Activated naive CD8-positive, alpha-beta T cell treated with anti-CD3 and anti-CD28 coated beads, Interleukin-2, amount 50 U/mL, for 24 hours (primary cell): Measurements from ENCODE around the gene SLC8A3.
A peak's percentile ranks its signal among the peaks of the same experiment; 100 is the strongest.
"Not testable (repeated sequence)": the region's sequence is repeated elsewhere in the genome, so short reads cannot be mapped to it uniquely, and the experiment has no call there.

Source experiments
- ATAC-seq: fragments of 150-1000 bp; cut with Tn5 transposase; one replicate; pipeline ENCODE4 v1.10.0; 2021
- DNase-seq: peaks from one replicate; pipeline ENCODE4 v3.0.0; 2021
- H3K27ac Mint-ChIP-seq: one replicate; pipeline ENCODE4 v1.8.0; 2021; ENCODE audit warnings: mild to moderate bottlenecking, mixed read lengths
- H3K27me3 Mint-ChIP-seq: one replicate; pipeline ENCODE4 v1.8.0; 2021; ENCODE audit warnings: mixed read lengths
- H3K36me3 Mint-ChIP-seq: one replicate; pipeline ENCODE4 v1.8.0; 2021; ENCODE audit warnings: low read depth, mixed read lengths
- H3K4me1 Mint-ChIP-seq: one replicate; pipeline ENCODE4 v1.8.0; 2021; ENCODE audit warnings: mixed read lengths
- H3K4me3 Mint-ChIP-seq: one replicate; pipeline ENCODE4 v1.8.0; 2021; ENCODE audit warnings: mild to moderate bottlenecking, moderate library complexity, mixed read lengths
- H3K9me3 Mint-ChIP-seq: one replicate; pipeline ENCODE4 v1.8.0; 2021; ENCODE audit warnings: mixed read lengths

SLC8A3 gene, protein sequence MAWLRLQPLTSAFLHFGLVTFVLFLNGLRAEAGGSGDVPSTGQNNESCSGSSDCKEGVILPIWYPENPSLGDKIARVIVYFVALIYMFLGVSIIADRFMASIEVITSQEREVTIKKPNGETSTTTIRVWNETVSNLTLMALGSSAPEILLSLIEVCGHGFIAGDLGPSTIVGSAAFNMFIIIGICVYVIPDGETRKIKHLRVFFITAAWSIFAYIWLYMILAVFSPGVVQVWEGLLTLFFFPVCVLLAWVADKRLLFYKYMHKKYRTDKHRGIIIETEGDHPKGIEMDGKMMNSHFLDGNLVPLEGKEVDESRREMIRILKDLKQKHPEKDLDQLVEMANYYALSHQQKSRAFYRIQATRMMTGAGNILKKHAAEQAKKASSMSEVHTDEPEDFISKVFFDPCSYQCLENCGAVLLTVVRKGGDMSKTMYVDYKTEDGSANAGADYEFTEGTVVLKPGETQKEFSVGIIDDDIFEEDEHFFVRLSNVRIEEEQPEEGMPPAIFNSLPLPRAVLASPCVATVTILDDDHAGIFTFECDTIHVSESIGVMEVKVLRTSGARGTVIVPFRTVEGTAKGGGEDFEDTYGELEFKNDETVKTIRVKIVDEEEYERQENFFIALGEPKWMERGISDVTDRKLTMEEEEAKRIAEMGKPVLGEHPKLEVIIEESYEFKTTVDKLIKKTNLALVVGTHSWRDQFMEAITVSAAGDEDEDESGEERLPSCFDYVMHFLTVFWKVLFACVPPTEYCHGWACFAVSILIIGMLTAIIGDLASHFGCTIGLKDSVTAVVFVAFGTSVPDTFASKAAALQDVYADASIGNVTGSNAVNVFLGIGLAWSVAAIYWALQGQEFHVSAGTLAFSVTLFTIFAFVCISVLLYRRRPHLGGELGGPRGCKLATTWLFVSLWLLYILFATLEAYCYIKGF

DNA sequence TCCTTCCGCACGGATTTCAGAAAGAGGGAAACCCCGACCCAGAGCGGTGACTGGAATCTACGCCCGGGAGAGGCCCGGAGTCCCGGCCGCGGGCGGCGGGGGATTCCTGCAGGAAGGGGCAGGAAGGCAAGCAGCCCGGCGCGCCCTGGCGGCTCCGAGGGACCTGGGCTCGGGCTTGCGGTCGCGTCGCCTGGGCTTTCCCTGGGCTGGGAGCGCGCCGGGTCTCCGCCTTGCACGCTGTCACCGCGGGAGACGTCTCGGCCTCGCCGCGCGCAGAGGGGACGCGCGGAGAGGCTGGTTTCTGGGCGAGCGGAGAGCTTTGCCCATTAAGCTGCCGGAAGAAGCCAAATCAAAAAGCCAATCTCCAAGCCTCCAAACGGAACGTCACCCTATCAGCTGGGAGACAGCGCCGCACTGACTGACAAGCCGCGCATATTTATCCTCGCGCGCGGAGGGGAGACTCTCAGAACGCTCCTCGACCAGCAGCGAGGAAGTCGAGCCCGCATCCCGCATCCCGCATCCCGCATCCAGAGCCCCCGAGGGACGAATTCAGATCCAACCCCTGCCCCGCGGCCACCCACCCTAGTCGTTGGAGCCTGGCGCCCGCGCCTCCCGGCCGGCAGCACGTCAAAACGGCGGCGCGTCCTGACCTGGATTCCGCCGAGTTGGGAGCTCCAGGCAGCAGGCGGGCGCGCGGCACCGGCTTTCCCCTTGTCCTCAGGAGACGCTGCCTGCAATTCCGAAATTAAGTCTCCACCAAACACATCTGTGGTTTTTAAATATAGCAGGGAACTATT lies at the start of gene SLC8A3:
Gene SLC8A3 (minus strand): TSS at position 293 of the 797 bp plus-strand sequence. CDS start 20,529 bp downstream, outside the sequence.
- Mint-ChIP-seq H3K4me3 (peak within 1 kb of the TSS; percentile 89), H3K36me3 (no peaks in the 10 kb centered on the region), H3K27me3 (peaks cover 62% of the 10 kb centered on the region), H3K27ac (peak within 1 kb of the TSS; percentile 81), H3K9me3 (no peaks in the 10 kb centered on the region), H3K4me1 (peaks cover 27% of the 10 kb centered on the region)
- ATAC-seq (peak; percentile 51), DNase-seq (peak; percentile 56)

DNA sequence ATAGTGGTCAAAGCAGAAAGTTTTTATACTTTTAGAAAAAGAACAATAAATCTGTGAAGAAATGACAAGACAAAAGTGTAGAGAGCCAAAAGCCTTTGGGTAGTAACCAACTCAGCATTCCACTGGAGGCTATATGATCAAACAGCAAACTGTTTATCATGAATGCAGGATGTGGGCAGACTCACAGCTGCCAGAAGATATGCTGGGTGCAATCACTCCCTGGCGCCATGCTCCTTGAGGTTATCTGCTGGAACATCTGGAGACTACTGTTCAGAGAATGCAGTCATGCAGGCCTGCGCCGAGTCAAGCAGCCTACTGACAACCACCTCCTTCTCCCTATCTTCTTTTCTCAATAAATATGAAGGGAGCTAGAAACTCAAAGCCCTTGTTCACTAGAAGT lies 49.0 kb upstream of the SLC8A3 start:
- H3K27ac Mint-ChIP-seq = no peak overlapping the region
- no peaks in the 10 kb centered on the region for H3K4me1 Mint-ChIP-seq
- peaks cover 25% of the 10 kb centered on the region for H3K27me3 Mint-ChIP-seq
- no peaks in the 10 kb centered on the region for H3K36me3 Mint-ChIP-seq
- peaks cover 4% of the 10 kb centered on the region for H3K9me3 Mint-ChIP-seq
- ATAC-seq (no peak), DNase-seq (no peak)
- H3K4me3 Mint-ChIP-seq = no peak overlapping the region

DNA sequence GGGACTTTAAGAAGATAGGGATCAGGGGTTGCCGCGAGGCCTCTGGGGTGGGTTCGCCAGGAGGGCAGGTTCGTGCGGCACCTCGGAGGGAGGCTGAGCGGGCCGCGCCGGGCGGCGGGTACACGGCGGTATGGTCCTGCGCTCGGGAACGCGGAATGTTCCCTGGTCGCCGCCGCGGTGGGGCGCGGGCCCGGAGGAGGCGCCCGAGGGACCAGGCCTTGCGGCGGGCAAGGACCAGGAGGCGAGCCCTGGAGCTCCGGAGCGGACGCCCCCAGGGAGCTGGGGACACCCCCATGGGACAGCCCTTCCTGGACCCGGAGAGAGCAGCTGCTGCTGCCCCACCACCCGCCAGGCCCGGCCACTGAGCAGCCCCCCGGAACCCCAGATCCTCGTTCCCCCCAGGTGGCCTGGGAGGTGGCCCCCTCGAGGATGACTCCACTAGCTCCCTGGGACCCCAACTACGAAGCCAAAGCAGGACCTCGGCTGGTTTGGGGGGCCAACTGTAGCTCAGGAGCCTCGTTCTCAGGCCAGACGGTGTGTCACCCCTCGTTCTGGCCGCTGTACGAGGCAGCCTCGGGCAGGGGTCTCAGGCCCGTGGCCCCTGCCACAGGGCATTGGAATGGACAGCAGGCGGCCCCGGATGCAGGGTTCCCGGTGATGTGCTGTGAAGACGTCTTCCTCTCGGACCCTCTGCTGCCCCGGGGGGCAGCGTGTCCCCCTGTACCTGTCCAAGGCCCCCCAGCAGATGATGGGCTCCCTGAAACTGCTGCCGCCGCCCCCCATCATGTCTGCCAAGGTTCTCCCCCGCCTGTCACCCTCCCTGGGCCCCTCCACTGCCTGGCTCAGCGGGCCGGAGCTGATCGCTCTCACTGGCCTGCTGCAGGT lies 45.6 kb upstream of the SLC8A3 start:
- Mint-ChIP-seq H3K27ac (no peak overlapping the region), H3K9me3 (no peaks in the 10 kb centered on the region), H3K36me3 (no peaks in the 10 kb centered on the region), H3K4me3 (no peak overlapping the region), H3K27me3 (peaks cover 16% of the 10 kb centered on the region), H3K4me1 (no peaks in the 10 kb centered on the region)
- DNase-seq (no peak), ATAC-seq (no peak)

DNA sequence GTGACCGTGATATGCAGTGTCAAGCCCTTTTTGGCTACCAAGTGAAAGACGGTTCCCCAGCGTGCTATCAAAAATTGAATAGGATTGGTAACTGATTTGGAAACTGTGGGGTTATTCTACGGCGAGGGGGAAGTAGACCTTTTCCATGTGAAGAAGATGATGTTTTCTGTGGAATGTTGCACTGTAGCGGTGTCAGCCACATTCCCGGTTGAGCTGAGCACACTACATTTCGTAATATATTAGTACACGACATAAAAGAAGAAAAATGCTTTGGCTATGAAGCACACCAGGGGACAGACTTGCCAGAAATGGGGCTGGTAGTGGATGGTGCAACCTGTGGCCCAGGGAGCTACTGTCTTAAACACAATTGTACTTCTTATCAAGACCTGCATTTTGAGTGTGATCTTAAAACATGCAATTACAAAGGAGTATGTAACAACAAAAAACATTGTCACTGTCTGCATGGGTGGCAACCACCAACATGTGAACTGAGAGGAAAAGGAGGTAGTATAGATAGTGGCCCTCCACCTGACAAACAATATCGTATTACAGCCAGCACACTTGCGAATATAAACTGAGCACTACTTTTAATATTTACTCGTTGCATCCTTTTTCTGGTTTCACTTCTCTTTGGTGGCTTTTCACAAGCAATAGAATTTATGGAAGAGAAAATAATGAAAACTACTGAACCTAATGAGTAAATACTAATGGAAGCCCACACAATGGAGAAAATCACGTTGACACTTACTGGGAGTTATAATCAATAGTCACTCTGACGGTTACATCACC lies 43.2 kb upstream of the SLC8A3 start:
- not testable (repeated sequence) for H3K9me3 Mint-ChIP-seq, H3K4me1 Mint-ChIP-seq, H3K27ac Mint-ChIP-seq, ATAC-seq, DNase-seq, H3K36me3 Mint-ChIP-seq, H3K4me3 Mint-ChIP-seq
- H3K27me3 Mint-ChIP-seq = peaks cover 19% of the 10 kb centered on the region

DNA sequence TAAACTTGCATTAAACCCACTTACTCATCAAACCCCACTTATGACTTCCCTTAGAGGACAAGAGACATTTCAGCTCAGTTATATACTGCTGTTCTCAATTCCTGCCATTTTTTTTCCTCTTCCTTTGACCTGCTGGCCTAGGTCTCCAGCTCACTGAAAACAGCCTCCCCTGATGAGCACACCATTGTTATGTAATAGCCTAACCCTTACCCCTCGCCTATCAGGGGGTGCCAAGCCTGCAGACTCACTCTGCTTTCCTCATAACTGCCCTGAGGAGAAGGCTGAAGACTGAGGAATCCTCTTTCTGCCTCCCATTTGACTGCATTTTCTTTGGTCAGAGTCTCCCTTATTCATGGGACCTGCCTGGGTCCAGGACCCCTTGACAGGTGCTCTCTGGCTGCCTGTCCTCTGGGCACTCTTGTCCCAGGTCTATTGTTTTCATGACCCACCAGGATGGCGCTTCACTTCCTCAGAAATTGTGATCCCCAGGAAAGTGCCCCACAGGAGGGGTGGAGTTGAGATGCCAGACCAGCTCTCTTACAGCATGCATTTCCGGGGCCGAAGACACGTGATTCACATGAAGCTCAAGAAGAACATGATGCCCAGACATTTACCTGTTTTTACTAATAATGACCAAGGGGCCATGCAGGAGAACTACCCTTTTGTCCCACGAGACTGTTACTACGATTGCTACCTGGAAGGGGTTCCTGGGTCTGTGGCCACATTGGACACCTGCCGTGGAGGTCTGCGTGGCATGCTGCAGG lies 41.3 kb upstream of the SLC8A3 start:
- DNase-seq, ATAC-seq, H3K4me3 Mint-ChIP-seq, H3K4me1 Mint-ChIP-seq, H3K27ac Mint-ChIP-seq, H3K9me3 Mint-ChIP-seq, H3K36me3 Mint-ChIP-seq: not testable (repeated sequence)
- peaks cover 18% of the 10 kb centered on the region for H3K27me3 Mint-ChIP-seq

DNA sequence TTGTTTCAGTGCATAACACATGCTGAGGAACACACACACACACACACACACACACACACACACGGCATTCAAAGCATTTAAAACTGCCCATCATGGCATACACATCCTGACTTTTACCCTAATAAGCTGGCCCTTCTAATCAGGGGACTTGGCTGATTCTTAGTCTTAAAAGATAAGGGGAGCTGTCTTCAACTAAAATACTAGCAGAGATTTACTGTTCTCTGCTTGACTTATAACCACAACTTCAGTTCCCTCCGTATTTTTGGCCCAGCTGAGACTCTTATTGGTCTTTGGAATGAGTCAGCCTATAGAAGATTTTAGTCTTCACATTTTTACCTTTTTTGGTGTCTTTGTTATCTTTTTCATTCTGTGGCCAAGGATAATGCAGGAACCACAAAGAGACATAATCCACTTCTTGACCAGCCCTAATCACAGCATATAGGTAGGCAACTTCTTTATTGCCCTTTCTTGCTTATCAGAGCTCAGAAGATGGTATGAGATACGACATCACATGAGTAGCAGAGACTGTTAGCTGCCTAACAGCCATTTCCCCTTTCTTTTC lies 25.1 kb upstream of the SLC8A3 start:
- Mint-ChIP-seq H3K4me1 (no peaks in the 10 kb centered on the region), H3K9me3 (no peaks in the 10 kb centered on the region), H3K36me3 (no peaks in the 10 kb centered on the region), H3K27ac (no peak overlapping the region), H3K4me3 (no peak overlapping the region), H3K27me3 (peaks cover 24% of the 10 kb centered on the region)
- ATAC-seq (no peak), DNase-seq (no peak)

DNA sequence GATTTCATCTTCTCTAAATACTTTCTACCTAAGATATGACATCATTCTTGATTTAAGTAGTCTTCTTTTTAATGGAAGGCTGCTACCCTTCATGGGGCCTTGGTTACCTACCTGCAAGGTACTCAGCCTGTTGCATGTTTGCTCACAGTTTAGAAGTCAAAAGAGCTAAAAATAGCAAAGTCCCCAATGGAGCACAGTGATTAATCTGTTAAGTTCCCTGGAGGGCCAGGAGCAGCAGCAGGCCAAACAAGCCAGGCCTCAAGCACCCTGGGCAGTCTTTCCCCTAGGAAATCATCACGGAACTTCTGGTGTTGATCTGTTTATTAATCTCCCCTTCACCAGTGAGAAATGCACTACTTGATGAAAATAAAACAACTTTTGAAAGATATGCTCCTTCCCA lies 24.0 kb upstream of the SLC8A3 start:
- no peak for ATAC-seq
- no peak overlapping the region for H3K27ac Mint-ChIP-seq
- no peaks in the 10 kb centered on the region for H3K4me1 Mint-ChIP-seq
- peaks cover 22% of the 10 kb centered on the region for H3K27me3 Mint-ChIP-seq
- no peak for DNase-seq
- no peaks in the 10 kb centered on the region for H3K36me3 Mint-ChIP-seq
- H3K9me3 Mint-ChIP-seq = no peaks in the 10 kb centered on the region
- no peak overlapping the region for H3K4me3 Mint-ChIP-seq

DNA sequence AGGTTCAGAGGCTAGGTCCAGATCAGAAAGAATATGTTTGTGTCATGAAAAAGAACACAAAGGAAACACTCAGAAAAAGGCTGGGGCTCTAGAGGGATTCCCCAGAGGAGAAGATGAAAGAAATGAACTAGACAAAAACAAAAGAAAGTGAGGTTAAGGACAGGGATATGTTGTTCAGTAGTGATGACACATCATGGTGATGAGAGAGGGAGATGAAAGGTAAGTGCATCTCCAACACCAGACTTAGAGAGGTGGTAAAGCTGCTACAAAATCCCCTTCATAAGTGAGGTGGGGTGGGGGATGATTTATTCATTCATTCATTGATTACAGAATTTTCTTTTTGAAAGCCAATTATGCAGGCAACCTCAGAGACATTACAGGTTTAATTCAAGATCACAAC lies 19.6 kb upstream of the SLC8A3 start:
- Mint-ChIP-seq H3K27me3 (peaks cover 25% of the 10 kb centered on the region), H3K27ac (no peak overlapping the region), H3K4me1 (no peaks in the 10 kb centered on the region), H3K36me3 (no peaks in the 10 kb centered on the region), H3K9me3 (no peaks in the 10 kb centered on the region), H3K4me3 (no peak overlapping the region)
- DNase-seq (no peak), ATAC-seq (no peak)

DNA sequence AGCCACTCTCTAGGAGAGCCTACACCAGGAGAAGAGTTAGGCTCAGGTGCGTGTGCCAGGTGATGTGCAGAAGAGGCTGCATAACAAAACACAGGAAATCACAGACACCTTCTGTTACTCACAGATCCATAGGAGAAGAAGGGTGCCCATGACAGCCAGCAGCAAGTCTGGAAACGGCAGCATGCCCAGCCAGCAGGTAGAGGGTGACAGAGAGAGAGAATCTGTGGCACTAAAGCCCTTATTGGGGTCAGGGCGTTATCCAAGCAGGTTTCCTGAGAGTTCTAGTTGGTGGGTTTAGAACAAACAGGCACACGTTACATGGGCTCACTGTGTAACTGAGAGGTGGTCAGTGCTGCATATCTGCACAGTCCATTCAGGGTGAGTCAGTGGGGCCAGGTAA lies 14.9 kb upstream of the SLC8A3 start:
- no peak overlapping the region for H3K4me3 Mint-ChIP-seq
- no peaks in the 10 kb centered on the region for H3K9me3 Mint-ChIP-seq
- ATAC-seq (no peak), DNase-seq (no peak)
- H3K4me1 Mint-ChIP-seq = no peaks in the 10 kb centered on the region
- peaks cover 35% of the 10 kb centered on the region for H3K27me3 Mint-ChIP-seq
- no peaks in the 10 kb centered on the region for H3K36me3 Mint-ChIP-seq
- no peak overlapping the region for H3K27ac Mint-ChIP-seq

DNA sequence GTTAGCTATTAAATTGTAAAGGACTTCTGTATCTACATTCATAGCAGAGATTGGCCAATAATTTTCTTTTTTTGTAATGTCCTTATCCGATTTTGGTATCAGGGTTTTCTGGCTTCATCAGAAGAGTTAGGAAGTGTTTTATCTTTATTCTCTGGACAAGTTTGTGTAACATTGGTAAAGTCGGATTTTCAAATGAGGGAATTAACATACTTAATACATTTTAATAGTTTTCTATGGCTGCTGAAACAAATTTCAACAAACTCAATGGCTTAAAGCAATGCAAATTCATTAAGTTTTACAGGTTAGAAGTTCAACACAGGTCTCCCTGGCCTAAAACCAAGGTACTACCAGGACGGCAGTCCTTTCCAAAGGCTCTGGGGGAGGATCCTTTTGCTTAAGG lies 13.2 kb upstream of the SLC8A3 start:
- Mint-ChIP-seq H3K27me3 (peaks cover 40% of the 10 kb centered on the region), H3K27ac (no peak overlapping the region), H3K4me3 (no peak overlapping the region), H3K4me1 (no peaks in the 10 kb centered on the region), H3K36me3 (no peaks in the 10 kb centered on the region), H3K9me3 (no peaks in the 10 kb centered on the region)
- ATAC-seq (no peak), DNase-seq (no peak)

DNA sequence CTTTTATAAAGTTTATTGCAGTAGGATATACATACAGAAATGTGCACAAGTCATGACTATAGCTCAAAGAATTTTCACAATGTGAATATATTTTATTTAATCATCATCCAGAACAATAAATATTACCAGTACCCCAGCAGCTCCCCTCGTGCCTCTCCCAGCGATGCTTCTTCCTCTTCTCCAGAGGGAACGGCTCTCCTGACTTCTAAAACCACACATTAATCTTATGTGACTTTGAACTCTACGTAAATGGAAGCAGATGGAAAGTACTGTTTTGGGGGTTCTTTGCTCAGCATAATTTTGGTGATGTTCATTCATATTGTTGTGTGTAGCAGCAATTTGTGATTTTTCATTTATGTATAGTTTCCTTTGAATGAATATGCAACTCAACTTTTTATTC lies 4.6 kb upstream of the SLC8A3 start:
- Mint-ChIP-seq H3K36me3 (no peaks in the 10 kb centered on the region), H3K9me3 (peaks cover 9% of the 10 kb centered on the region), H3K4me3 (no peak overlapping the region), H3K27ac (no peak overlapping the region), H3K4me1 (peaks cover 10% of the 10 kb centered on the region), H3K27me3 (peaks cover 77% of the 10 kb centered on the region)
- no peak for DNase-seq
- ATAC-seq = no peak

DNA sequence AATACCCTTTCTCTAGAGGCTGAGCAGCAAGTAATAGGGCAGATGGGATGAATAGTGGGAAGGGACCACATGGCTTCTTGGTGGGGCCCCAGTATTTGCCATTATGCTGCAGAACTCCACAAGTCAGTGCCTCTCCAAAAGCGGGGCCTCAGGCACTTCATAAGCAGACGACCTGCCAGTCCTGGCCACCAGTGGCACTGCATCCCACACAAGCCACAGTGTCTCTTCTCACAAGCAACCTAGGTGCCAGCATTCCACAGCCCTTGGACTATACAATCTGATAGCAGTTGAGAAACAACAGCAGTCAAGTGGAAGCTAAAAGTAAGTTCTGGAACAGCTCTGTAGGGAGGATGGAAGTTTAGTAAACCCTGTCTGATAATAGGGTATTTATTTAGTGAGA lies 4.2 kb upstream of the SLC8A3 start:
- H3K36me3 Mint-ChIP-seq = no peaks in the 10 kb centered on the region
- peaks cover 77% of the 10 kb centered on the region for H3K27me3 Mint-ChIP-seq
- no peak overlapping the region for H3K27ac Mint-ChIP-seq
- H3K4me1 Mint-ChIP-seq = peaks cover 12% of the 10 kb centered on the region
- DNase-seq = no peak
- ATAC-seq = no peak
- peaks cover 9% of the 10 kb centered on the region for H3K9me3 Mint-ChIP-seq
- no peak overlapping the region for H3K4me3 Mint-ChIP-seq
